Right cardiac atrium (tissue), 5 donors: ENCODE results near the gene SEL1L3. TPM values are rescaled to one million over a fixed set of nuclear protein-coding genes. Genes with fewer than 3 reads are reported as not detected.

Experiments
- ATAC-seq, 2 donors: fragments of 200-7000 bp; cut with Tn5 transposase; one replicate each; pipeline versions ENCODE4 v1.8.0 to v1.9.1; 2020; ENCODE audit warnings: moderate library complexity in 2 of 2, mild to moderate bottlenecking in 1 of 2
- DNase-seq, 3 donors: peaks; one replicate each; pipeline ENCODE4 v3.0.0-alpha.2; 2020
- H3K27ac ChIP-seq: one replicate; pipeline ENCODE4 v1.5.1; 2013; ENCODE audit warnings: mild to moderate bottlenecking, low read length, control low read depth, moderate library complexity
- H3K27me3 ChIP-seq: one replicate; pipeline ENCODE4 v1.6.1; 2013; ENCODE audit not compliant: control insufficient read depth, insufficient read depth
- H3K4me1 ChIP-seq: one replicate; pipeline ENCODE4 v1.6.1; 2013; ENCODE audit warnings: low read length; ENCODE audit not compliant: control insufficient read depth, insufficient read depth
- H3K4me3 ChIP-seq: one replicate; pipeline ENCODE4 v1.5.1; 2013; ENCODE audit warnings: low read length, control low read depth
- H3K9me3 ChIP-seq: one replicate; pipeline ENCODE4 v1.6.1; 2013; ENCODE audit warnings: low read length; ENCODE audit not compliant: control insufficient read depth
- WGBS: extraction: QIAGEN DNeasy Blood & Tissue Kit; methylation state at CpG from one replicate; pipeline ENCODE4 v1.1.7; 2013; 5-methylcytosine and 5-hydroxymethylcytosine counted together
- intact Hi-C, 4 donors: fragments of 100-400 bp; cut with DNase I; formaldehyde crosslinking; loops; one replicate each; pipeline versions ENCODE4 v1.11.0 to v1.14.0; 2022 to 2023
- polyA plus RNA-seq: library from polyadenylated mRNA; stranded (reverse); fragments of 200-250 nt; gene quantifications from one replicate; pipeline ENCODE4 v1.2.3, GENCODE V29; 2013
- total RNA-seq, 4 donors: library from RNA; stranded (reverse); fragmentation: NEBNext Ultra II Directional; extraction: Animal tissue kit (Norgen Biotek cat#: 25700); gene quantifications; one replicate each; pipeline ENCODE4 v1.2.1, GENCODE V29; 2021
- donor health status: healthy with polysubstance abuse.
- donor health status: DM: no; HTN: yes; CAD: no.
- donor health status: DM: no; HTN: no; CAD: no.
- donor health status: DM: no; HTN: yes; CAD: no; lungs with severe emphysema.
- donor health status: DM: yes; HTN: yes; CAD: no.

SEL1L3 gene
- total and polyA plus RNA-seq, 5 donors = 1.7 to 3.1 (median 2.7) TPM

DNA sequence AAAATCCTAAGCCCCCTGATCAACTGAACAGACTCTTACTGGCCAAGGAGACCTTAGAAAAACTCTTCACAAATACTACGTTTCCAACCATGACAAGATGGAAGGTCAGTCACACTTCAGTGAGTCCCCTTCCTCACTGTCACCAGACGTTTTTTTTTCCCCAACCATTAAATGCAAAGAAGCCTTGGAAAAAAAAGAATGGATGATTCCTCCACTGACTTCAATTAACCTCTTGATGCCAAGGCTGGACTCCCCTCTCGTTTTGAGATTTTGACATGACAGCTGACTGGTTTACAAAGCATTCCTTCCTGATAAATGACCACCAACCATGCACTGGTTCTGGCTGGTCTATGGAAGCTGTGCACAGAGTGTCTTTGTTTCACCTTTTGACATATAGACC lies 133.9 kb downstream of the SEL1L3 start:
- ATAC-seq = no peak
- 47% methylated on average over 3 of the region's 3 CpGs for WGBS
- H3K27me3 ChIP-seq = no peaks in the 10 kb centered on the region
- H3K4me3 ChIP-seq = no peak overlapping the region
- no peak overlapping the region for H3K27ac ChIP-seq
- H3K4me1 ChIP-seq = no peaks in the 10 kb centered on the region
- intact Hi-C loops = no loop called here
- no peaks in the 10 kb centered on the region for H3K9me3 ChIP-seq
- DNase-seq = no peak

DNA sequence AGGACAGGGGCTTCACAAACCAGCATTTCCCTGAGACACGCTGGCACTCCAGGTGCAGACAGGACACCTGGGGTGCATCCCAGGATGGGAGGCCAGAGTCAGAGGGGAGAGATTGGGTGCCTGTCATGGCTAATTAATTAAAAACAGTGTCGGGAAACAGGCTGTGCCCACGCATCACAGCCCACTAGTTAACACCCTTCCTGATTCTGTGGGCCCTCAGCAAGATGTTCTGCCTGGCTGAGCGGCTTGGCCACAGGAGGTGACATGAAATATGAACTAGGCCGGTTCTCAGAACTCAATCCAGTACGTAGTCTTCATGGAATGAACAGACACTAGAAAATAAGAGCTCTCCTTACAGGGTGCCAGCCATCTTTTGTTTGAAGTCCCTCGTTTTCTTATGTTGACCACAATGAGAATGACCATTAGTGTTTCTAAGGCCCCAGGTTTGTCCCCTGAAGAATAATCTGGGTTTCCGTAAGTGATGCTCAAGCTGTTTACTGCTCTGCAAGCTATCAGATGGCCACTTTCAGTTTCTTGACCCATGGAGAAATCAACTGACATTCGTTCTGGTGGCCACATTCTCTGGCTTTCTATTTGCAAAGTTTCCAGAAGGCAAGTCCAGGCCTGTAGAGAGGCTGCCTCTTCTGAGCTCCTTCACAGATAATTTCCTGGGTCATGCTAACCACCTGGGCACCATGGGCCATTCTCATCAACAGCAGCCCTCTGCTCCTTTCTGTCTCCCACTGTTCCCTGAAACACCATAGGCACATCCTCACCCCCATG lies 134.9 kb downstream of the SEL1L3 start:
- DNase-seq (no peak), ATAC-seq (no peak)
- 89% methylated on average over 9 of the region's 9 CpGs for WGBS
- intact Hi-C loops = no loop called here
- peaks cover 1% of the 10 kb centered on the region for H3K4me1 ChIP-seq
- no peak overlapping the region for H3K27ac ChIP-seq
- no peak overlapping the region for H3K4me3 ChIP-seq
- H3K27me3 ChIP-seq = no peaks in the 10 kb centered on the region
- H3K9me3 ChIP-seq = no peaks in the 10 kb centered on the region

DNA sequence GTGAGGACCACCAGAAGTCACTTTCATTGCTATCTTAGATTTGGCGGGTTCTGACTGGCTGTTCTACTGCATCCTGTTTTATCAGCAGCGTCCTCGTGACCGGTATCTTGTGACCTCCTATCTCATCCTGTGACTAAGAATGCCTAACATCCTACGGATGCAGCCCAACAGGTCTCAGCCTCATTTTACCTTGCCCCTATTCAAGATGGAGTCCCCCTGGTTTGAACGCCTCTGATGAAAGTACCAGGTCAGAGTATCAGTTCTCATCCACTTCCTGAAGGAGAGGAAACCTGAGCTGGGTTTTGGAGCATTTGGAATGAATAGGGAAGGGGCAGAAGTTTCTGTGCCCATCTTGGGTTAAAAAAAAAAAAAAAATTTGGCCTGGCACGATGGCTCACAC lies 136.9 kb downstream of the SEL1L3 start:
- WGBS = 54% methylated on average over 7 of the region's 7 CpGs
- no peak overlapping the region for H3K27ac ChIP-seq
- ATAC-seq = no peak
- DNase-seq = no peak
- H3K9me3 ChIP-seq = no peaks in the 10 kb centered on the region
- peaks cover 3% of the 10 kb centered on the region for H3K4me1 ChIP-seq
- intact Hi-C loops = no loop called here
- no peak overlapping the region for H3K4me3 ChIP-seq
- H3K27me3 ChIP-seq = no peaks in the 10 kb centered on the region

DNA sequence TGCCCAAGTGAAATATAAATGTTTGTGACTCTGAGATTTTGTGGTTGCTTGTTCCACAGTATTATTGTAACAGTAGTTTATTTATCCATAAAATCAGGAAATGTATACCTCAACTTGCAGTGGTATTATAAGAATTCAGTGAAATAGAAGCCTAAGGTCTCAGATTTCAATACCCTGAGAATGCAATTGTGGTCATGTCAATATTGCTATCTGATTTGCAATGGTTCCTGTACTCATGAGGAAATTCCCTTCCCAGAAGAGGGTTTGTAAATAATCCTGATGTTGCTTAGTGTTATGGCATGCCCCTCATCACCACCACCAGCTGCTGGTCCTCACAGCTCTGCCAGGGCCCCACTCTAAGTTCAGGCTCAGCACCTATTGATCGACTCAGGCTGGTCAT lies 139.4 kb downstream of the SEL1L3 start:
- Histone ChIP-seq H3K9me3 (no peaks in the 10 kb centered on the region), H3K27me3 (no peaks in the 10 kb centered on the region), H3K4me1 (peaks cover 3% of the 10 kb centered on the region), H3K27ac (no peak overlapping the region), H3K4me3 (no peak overlapping the region)
- no peak for DNase-seq
- intact Hi-C loops = no loop called here
- no peak for ATAC-seq
- 92% methylated on average over 1 of the region's 1 CpG for WGBS

DNA sequence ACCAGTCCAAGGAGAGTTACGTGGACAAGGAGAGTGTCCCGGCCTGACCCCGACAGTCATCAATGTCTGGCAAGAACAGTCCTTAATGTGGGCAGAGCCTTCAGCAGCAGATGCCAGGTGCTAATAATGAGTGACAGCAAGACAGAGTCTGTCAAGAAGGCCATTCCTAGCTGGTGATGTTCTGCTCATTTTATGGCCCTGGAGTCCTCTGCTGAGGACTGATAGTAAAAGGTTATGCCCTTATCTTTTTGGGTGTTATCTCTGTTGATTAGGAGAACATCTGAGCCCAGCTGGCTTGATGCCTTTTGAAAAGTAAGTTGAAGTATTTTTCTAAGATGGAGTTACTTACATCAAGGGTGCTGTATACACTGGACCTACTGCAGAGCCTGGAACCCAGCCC lies 139.8 kb downstream of the SEL1L3 start:
- no peaks in the 10 kb centered on the region for H3K9me3 ChIP-seq
- H3K4me3 ChIP-seq = no peak overlapping the region
- WGBS = 34% methylated on average over 3 of the region's 3 CpGs
- peaks cover 3% of the 10 kb centered on the region for H3K4me1 ChIP-seq
- intact Hi-C loops = no loop called here
- no peak for ATAC-seq
- H3K27ac ChIP-seq = no peak overlapping the region
- DNase-seq = no peak
- H3K27me3 ChIP-seq = no peaks in the 10 kb centered on the region

DNA sequence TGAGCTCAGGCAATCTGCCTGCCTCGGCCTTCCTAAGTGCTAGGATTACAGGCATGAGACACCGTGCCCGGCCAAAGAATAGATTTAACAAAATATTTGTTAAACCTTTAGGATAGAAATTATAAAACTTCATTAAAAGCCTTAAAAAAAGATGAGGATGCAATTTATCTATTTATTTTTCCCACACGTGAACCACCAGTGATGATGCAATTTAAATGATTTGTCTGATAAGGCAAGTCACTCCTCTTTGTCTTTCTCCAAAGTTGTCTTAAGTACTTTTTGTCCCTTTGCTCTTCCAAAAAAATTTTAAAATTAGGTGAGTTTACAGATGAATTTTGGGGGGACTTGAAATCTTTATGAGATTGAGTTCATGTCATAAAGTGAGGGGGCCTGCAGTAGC lies 149.0 kb downstream of the SEL1L3 start:
- H3K27ac ChIP-seq = no peak overlapping the region
- H3K4me3 ChIP-seq = no peak overlapping the region
- DNase-seq (no peak), ATAC-seq (no peak)
- H3K27me3 ChIP-seq = no peaks in the 10 kb centered on the region
- H3K9me3 ChIP-seq = no peaks in the 10 kb centered on the region
- intact Hi-C loops = no loop called here
- WGBS = 94% methylated on average over 4 of the region's 4 CpGs
- no peaks in the 10 kb centered on the region for H3K4me1 ChIP-seq

DNA sequence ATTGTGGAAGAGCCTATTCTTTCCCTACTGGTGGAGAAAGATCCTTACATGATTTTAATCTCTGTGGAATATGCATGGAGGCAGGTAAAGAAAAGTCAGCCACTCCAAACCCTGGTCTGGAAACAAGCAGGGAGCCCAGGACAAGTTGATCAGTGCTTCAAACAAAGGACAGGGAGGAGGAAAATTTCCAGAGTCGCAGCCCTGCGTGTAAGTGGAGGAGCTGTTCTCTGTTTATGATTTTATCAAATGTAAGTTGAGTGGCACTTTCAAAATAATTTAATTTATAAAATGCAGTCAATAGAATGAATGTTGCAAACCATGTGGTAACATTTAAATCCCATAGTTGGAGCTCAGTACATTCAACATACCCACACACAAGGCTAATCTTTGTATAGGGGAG lies 150.2 kb downstream of the SEL1L3 start:
- ATAC-seq = no peak
- WGBS = 90% methylated on average over 2 of the region's 2 CpGs
- Histone ChIP-seq H3K27me3 (no peaks in the 10 kb centered on the region), H3K4me3 (no peak overlapping the region), H3K27ac (no peak overlapping the region), H3K9me3 (no peaks in the 10 kb centered on the region), H3K4me1 (no peaks in the 10 kb centered on the region)
- intact Hi-C loops = no loop called here
- no peak for DNase-seq

DNA sequence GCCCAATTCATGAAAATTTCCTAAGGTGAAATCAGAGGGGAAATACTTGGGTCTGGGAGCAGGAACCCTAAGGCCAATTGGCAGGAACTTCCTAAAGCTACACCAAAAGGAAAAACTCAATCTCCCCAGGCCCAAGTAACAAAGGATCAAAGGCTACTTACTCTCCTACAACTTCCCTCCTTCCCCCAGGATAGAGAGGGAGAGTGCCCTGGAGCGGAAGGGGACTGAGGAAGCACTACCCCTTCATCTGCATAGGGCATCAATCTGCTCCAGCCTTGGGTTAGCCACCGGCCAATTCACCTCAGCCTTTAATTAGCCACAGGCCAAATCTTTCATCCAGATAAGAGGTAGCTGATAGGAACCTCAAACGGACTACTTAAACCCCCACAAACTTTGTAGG lies 152.2 kb downstream of the SEL1L3 start:
- WGBS = 58% methylated on average over 3 of the region's 3 CpGs
- Histone ChIP-seq H3K27ac (no peak overlapping the region), H3K4me1 (no peaks in the 10 kb centered on the region), H3K27me3 (no peaks in the 10 kb centered on the region), H3K4me3 (no peak overlapping the region), H3K9me3 (no peaks in the 10 kb centered on the region)
- intact Hi-C loops = no loop called here
- no peak for ATAC-seq
- DNase-seq = no peak

DNA sequence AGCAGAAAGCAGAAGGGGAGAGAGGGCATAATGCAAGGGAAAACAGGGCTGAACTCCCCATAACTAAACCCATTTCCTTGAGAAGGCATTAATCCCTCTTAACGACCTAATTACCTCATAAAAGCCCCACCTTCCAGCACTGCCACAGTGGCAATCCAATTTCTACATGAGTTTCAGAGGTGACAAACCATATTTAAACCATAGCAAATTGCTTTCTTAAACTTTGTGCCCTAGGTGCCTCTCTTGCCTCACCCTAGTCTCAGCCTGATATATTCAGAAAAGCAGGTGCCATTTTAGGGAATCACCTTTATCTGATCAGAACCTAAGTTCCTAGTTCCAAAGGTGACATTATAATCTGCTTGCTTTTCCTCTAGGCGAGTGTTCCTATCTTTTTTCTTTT lies 158.3 kb downstream of the SEL1L3 start:
- WGBS = 75% methylated on average over 2 of the region's 2 CpGs
- no peak for ATAC-seq
- Histone ChIP-seq H3K4me3 (no peak overlapping the region), H3K9me3 (no peaks in the 10 kb centered on the region), H3K4me1 (no peaks in the 10 kb centered on the region), H3K27me3 (no peaks in the 10 kb centered on the region), H3K27ac (no peak overlapping the region)
- intact Hi-C loops = no loop called here
- DNase-seq = no peak

DNA sequence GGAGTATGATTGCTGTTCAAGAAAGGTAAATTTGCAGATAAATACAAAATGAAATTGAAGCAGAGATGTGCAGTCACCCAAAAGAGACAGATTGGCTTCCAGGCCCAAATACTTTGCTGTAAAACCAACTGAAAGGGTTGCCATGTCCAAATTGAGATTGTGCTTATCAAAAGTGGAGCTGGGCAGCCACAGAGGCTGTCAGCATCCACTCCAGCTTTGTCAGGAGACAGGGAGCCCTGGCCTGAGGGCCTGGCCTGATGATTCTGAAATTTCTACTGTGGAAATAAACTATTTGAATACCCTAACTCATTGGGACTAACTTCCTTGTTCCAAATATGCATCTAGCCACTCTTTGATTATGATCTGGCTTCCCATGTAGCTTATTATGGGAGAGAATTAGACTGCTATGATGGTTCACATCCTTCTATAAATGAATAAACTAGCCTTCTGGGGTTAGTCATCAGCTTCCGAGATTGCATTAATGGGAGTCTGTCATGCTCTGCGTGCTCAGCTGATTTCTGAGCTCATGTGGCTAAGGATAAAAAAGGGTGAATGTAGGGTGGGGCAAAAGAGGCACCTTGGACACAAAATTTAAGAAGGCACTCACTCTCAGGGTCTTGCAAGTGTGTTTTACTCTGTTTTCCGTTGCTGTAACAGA lies 158.9 kb downstream of the SEL1L3 start:
- intact Hi-C loops = no loop called here
- ATAC-seq = no peak

DNA sequence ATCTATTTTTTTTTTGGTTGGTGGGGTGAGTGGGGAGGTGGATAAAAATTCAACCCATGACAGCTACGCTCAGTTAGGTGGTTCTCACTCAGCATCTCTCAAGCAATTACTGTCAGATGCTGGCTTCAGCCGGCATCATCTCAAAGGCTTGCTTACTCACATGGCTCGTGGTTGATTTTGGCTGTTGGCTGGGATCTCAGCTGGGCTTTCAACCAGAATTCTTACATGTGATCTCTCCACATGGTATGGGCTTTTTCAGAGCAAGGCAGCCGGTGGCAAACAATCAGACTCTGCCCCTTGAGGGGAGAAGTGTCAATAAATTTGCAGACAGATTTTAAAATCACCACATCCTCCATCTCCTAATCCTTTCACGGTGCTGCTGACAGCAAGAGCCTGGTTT lies 159.9 kb downstream of the SEL1L3 start:
- Histone ChIP-seq H3K4me3 (no peak overlapping the region), H3K4me1 (no peaks in the 10 kb centered on the region), H3K9me3 (no peaks in the 10 kb centered on the region), H3K27ac (no peak overlapping the region), H3K27me3 (no peaks in the 10 kb centered on the region)
- DNase-seq (peak in 2 of 3 donors; percentile 14 to 61), ATAC-seq (peak; percentile 51 to 65)
- 33% methylated on average over 5 of the region's 5 CpGs for WGBS
- intact Hi-C loops = no loop called here

More for the DNA sequence above, 158.9 kb downstream of the SEL1L3 start:
- no peaks in the 10 kb centered on the region for H3K27me3 ChIP-seq
- 60% methylated on average over 3 of the region's 3 CpGs for WGBS
- H3K9me3 ChIP-seq = no peaks in the 10 kb centered on the region
- H3K27ac ChIP-seq = no peak overlapping the region
- no peaks in the 10 kb centered on the region for H3K4me1 ChIP-seq
- DNase-seq = no peak
- H3K4me3 ChIP-seq = no peak overlapping the region
